Activated CD4-positive, alpha-beta T cell treated with anti-CD3 and anti-CD28 coated beads for 48 hours (primary cell): Measurements from ENCODE around the gene MFSD2B.
"Not testable (repeated sequence)": the region's sequence is repeated elsewhere in the genome, so short reads cannot be mapped to it uniquely, and the experiment has no call there.

Source experiments
- DNase-seq: peaks from one replicate; pipeline ENCODE4 v3.0.0-alpha.2; 2020

MFSD2B gene, protein sequence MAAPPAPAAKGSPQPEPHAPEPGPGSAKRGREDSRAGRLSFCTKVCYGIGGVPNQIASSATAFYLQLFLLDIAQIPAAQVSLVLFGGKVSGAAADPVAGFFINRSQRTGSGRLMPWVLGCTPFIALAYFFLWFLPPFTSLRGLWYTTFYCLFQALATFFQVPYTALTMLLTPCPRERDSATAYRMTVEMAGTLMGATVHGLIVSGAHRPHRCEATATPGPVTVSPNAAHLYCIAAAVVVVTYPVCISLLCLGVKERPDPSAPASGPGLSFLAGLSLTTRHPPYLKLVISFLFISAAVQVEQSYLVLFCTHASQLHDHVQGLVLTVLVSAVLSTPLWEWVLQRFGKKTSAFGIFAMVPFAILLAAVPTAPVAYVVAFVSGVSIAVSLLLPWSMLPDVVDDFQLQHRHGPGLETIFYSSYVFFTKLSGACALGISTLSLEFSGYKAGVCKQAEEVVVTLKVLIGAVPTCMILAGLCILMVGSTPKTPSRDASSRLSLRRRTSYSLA

DNA sequence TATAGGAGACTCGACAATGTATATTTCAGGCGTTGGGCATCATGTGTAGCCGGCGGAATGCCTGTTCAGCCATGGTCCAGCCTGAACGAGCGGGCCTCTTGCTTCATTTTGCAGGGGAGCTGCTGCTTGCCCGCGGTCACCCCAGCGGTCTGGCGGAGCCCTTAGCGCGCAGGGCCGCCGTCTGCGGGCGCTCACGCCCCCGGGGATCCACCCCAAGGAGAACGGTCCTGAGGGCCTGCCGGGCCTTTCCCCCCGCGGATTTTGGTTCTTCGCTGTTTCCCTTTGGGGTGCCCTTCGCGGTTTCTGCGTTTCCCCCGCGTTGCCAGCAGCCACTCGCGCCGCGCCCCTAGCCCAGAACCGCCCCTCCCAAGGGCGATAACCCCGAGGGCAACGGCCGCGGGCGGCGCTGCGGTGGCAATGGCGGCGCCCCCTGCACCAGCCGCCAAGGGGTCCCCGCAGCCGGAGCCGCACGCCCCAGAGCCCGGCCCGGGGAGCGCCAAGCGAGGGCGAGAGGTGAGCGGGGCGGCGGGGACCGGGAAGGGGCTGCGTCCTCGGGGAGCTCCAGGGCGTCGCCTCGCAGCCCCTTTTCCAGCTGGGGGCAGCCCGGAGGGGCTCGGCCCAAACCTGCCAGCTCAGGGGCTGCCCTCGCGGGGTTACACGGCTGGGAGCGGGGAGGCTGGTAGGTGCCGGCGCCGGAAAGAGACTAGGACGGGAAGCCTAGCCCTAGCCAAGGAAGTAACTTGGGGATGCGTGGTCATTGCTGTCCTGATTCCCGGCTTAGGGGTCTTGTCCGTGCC is at the start of gene MFSD2B:
TSS of gene MFSD2B (plus strand) at position 406 of the 797 bp plus-strand sequence. CDS start at position 418, 12 bp downstream.
- DNase-seq = no peak

DNA sequence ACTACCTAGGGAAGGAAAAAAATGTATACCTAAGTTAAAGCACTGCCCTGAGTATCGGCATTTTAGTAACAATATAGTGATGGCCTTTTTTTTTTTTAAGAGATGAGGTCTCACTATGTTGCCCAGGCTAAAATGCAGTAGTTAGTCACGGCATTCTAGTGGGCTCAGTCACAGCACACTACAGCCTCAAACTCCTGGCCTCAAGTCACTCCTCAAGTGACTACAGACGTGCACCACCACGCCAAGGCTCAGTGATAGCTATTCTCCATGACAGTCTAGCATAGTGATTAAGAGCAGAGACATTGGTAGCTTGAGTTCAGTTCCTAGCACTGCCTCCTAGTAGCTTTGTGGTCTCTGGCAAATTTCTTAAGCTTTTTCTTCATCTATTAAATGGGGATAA is 42.0 kb upstream of the MFSD2B start:
- no peak for DNase-seq

DNA sequence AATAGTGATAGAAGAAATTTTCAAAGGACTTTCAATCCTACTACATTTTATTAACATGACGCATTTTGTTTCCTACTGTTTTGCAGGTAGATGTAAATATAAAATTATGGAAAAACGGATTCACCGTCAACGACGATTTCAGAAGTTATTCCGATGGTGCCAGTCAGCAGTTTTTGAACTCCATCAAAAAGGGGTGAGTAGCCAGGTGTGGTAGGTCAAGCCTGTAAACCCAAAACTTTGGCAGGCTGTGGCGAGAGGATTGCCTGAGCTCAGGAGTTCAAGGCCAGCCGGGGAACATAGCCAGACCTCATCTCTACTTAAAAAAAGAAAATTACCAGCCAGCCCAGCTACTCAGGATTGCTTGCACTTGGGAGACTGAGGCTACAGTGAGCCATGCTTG is 33.0 kb upstream of the MFSD2B start:
- DNase-seq = no peak

DNA sequence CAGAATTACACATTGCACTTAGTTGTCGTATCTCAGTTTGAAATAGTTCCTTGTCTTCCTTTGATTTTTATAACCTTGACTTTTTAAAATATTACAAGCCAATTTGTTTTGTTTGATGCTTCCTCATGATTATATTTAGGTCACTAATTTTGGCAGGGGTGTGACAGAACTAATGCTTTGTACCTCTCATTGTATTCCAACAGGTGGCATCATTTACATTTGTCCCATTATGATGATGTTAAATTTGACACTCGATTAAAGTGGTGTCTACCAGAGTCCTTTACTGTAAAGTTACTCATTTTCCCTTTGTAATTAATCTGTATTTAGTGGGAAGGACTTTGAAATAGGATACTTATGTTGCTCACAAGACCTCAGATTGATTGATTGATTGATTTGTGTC is 21.5 kb upstream of the MFSD2B start:
- no peak for DNase-seq

DNA sequence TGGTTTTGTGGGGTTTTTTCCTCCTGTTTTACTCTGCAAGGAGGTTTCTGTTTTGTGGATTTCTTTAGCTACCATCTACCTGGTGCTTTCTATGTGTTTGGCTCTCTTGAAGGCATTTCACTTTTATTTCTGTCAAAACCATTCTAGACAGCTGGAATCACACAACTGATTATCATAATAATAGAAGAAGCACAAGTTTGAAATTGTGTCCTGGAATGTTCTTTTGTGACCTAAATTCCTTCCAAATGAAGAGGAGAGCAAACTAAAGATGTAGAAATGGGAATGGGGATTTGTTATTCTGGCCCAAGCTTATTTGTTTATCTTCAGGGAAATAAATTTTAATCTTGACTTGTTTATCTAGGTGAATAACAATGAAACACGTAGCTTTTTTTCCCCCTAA is 17.0 kb upstream of the MFSD2B start:
- DNase-seq = no peak

DNA sequence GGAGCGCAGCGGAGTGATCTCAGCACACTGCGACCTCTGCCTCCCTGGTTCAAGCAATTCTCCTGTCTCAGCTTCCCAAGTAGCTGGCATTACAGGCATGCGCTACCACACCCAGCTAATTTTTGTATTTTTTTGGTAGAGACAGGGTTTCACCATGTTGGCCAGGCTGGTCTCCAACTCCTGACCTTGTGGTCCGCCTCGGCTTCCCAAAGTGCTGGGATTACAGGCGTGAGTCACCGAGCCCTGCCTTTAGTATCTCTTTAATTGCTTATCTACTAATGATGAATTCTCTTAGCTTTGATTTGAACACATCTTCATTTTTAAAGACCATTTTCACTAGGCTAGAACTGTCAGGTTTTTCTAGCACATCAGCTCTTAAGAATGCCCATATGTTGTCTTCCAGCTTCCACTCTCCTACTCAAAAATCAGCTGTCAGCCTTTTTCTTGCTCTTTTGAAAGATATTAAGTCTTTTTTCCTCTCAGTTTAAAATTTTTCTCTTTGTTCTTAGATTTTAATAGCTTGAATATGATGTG is 16.1 kb upstream of the MFSD2B start:
- no peak for DNase-seq

DNA sequence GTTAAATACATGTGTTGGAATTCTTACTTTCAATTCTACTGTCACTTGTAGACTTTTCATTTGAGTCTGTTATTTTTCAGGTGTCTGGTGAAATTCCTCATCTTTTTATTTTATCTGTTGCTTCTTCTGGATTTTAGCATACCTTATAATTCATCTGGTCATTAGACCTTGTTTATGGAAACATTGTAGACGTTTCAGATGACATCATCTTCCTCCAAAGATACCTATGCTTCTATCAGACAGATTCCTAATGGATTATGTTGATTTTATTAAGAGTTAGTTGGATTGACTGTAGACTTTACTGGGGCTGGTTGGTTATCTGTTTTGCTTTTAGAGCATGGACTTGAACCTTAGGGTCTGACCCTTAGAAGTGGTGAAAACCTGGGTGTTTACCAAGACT is 15.3 kb upstream of the MFSD2B start:
- no peak for DNase-seq

DNA sequence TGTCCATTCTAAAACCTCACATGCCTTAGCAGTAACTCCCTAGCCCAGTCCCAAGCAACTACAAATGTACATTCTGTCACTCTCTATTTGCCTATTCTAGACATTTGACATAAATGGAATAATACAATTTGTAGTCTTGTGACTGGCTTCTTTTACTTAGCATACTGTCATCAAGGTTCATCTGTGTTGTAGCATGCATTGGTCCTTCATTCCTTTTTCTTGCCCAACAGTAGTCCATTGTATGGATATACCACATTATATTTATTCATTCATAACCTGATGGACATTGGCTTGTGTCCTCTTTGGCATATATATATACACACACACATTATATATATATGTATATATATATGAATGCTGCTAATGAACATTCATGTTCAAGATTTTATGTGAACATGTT is 2.2 kb upstream of the MFSD2B start:
- DNase-seq = no peak

DNA sequence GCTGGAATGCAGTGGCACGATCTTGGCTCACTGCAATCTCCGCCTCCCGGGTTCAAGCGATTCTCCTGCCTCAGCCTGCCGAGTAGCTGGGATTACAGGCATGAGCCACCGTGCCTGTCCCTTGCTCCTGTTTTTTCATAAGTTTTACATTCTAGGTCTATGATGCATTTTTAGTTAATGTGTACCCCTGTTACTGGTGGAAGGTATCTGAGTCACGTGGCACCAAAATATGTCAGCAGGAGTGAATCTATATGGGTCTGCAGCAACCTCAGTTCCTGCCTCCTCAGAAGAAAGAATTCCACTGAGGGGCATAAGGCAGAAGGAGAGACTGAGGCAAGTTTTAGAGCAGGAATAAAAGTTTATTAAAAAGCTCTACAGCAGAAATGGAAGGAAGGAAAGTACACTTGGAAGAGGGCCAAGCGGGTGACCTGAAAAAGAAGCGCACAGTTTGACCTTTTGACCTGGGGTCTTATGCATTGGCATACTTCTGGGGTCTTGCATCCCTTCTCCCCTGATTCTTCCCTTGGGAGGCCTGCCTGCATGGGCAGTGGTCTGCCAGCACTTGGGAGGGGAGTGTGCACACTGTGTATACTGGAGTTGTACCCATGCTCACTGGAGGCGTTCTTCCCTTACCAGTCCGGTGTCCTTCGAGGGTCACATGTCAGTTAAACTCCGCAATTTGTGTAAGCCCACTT is 1.1 kb upstream of the MFSD2B start:
- DNase-seq = no peak

DNA sequence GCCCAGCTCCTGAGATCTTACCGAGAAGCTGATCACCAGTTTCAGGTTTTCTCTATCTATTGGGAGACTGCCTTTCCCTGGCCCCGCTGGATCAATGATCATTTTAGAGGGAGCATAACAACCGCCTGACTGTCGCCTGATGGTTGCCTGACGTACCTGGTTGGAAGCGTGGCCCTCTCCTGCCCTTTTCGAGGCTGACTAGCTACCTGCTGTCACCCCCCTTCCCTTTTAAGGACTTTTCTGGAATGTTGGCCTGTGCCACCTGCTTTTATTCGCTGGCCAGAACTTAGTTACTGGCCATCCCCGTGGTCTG is 562 bp upstream of the MFSD2B start:
- no peak for DNase-seq

DNA sequence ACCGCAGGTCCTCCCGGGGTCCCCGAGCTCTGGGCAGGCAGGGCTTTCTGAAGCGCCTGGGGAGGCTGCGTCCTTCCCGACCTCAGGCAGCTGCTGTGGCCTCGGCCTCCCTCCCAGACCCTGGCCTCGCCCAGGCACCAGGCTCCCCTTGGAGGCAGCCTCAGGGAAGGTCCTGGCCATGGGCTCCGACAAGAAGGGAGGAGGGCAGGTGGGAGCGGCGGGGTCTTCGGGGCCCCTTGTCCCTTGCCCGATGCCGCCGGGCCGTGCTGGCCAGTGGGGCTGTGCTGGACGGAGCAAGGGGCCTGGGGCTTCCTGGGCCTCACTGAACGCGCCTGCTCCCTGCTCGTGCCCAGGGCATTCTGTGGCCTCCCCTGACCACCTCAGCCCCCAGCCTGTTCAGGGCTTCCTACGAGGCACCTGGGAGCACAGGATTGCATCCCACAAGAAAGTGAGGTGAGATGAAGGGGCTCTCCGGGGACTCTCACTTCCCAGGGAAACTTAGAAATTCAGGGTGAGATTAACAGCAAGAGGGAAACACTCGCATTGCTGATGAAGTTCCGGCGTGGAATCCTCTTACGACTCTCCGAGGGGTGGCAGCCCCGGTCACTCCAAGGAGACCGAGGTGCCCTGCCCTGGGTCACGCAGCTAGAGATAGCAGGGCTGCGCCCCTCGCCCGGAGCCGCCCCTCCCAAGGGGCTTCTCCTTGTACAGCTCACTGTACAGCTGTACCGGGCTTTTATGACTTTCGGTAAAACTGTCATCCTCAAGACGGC is 778 bp downstream of the MFSD2B start:
- DNase-seq = no peak

DNA sequence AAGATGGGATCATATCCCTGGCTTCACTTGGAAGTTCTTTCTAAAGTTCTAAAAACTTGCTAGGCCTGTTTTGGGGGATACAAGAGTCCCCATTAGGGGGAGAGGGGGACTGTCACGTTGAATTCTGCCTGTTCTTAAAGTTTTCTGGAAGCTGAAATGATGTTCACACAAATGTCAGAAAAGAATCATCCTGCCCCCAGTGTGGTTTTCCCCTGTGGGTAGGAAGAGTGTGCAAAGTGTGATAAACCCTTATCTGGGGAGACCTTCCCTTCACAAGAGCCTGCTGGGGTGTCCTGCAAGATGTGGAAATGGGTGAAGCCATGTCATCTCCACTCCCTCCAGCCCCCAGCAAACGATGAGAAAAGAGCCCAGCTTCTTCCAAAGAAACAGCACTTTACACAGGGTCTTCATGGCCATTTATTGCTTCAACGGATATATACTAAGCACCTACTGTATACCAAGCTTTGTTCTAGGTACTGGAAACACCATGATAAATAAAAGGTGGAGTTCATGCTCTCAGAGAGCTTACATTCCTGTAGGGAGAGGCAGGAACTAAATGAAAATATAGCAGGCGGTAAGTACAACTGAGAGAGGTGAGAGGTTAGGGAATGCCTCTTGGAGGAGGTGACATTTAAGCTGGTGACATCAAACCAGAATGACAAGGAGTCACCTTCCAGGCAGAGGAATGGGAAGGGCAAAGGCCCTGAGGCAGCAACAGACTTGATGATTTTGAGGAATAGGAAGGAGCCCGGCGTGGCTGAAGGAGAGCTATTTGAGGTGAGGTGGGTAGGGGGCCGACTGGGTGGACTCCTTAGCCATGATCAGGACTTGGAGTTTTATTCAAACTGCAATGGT is 1.6 kb downstream of the MFSD2B start:
- no peak for DNase-seq

DNA sequence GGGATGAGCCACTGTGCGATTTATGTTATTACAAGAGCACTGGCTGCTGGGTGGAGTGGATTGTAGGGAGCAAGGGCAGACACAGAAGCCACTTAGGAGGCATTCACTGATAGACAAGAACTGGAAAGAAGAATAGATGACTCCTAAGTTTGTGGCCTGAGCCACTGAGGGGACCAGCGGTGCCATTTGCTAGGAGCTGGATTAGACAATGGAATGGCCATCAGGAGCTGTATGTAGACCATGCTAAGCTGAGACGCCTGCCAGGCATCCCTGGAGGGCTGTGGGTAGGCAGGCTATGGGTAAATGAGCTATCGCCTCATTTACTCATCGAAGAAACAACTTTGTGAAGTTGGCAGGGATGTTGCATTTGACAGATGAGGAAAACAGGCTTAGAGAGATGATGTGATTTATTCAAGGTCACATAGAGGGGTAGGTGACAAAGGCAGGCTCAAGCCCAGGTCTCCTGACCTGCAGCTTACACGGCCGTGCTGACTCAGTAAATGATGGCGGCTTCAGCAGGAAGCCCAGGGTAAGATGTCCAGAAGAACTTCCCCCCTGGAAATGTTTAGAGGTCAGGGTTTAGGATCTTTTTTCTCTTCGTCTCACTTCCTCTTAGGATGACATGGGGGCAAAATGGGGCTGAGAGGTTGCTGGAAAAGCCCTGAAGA is 2.8 kb downstream of the MFSD2B start:
- no peak for DNase-seq

DNA sequence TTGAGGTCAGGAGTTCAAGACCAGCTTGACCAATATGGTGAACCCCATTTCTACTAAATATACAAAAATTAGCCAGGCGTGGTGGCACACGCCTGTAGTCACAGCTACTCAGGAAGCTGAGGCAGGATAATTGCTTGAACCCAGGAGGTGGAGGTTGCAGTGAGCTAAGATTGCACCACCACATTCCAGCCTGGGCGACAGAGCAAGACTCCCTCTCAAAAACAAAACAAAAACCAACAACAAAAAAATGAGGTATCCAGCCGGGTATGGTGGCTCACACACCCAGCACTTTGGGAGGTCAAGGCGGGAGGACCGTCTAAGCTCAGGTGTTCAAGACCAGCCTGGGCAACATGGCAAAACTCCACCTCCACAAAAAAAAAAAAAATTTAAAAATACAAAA is 5.0 kb downstream of the MFSD2B start:
- DNase-seq = not testable (repeated sequence)

DNA sequence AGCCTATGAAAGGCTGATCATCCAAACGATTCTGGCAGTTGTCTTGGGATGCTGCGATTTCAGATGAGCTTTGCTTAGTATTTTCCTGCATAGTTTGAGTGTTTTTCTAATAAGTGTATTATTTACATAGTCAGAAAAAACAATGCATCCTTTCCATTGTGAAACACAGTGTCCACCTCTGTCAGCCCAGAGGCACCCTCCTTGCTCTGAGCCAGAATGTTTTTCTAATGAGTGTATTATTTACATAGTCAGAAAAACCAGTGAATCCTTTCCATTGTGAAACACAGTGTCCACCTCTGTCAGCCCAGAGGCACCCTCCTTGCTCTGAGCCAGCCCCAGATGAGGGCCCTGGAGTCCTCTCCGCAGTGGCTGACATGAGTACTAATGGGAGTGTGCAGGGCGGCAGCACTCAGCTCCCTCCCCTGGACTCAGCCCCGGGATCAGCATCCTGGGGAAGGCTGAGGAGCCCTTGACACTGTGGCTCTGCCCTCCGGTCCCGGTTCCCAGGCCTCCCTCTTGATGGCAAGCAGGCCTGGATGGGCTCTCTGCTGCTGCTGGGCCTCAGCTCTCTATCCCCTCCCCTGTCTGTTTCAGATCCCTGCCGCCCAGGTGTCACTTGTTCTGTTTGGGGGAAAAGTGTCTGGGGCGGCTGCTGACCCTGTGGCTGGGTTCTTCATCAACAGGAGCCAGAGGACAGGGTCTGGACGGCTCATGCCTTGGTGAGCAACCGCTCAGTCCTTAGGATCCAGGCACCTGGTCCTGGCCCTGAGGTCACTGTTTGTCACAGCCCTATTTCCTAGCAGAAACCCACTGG is 5.9 kb downstream of the MFSD2B start:
- DNase-seq = no peak

DNA sequence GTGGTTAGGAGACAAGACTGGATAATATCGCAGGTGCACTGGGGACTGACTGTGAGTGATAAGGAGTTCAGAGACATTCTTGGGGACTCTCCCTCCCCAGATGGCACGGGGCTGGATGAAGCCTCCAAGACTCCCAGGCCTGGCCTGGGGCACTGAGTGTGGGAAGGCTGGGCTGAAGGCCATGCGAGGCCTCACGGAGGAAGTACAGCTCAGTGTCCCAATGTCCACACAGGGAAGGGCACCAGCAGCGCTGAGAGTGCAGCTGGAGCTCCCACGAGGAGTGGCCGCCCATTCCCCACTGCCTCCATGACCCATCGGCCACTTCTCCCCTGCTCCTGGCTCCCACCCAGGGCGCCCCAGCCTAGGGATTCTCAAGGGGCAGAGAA is 6.5 kb downstream of the MFSD2B start:
- no peak for DNase-seq

DNA sequence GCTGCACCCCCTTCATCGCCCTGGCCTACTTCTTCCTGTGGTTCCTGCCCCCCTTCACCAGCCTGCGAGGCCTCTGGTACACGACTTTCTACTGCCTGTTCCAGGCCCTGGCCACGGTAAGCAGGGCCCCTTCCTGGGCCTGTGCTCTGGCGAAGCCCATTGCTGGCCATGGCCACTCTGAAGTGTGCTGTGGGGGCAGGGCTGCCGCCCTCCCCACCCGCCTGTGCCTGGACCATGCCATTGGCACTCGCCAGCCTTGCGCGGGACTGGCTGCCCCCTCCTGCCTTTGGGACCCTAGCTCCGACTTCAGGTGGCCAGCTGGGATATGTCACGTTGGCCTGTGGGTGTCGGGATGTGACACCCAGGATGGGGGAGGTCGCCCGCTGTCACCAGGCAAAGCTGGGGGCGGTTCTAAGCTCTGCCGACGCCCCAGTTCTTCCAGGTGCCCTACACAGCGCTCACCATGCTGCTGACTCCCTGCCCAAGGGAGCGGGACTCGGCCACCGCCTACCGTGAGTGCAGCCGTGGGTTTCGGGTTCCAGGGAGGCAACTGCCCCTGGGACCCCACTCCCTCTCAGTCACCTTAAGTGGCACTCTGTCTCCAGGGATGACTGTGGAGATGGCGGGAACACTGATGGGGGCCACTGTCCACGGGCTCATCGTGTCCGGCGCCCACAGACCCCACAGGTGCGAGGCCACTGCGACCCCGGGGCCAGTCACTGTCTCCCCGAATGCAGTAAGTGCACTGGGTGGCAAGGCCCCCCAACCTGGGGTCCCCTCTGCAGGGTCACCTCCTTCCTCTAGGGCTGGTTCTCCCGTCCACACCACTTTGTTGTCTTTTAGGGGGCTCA is 7.2 kb downstream of the MFSD2B start:
- no peak for DNase-seq

DNA sequence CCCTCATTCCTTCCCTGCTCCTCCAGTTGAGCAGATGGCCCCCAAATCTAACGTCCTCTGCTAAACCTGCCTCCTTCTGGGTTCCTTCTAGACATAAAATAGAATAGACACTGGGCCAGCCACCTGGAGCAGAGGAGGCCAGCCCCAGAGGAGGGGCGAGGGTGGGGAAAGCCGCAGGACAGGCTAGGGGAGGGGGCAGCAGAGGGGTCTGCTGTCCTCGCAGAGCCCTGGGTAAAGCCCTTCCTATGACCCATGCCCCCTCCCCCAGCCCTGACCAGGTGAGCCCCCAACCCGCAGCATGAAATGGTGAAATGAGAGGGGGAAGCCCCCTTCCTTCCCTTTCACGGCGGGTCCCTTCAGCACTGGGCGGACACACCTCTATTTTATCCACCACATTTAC is 7.8 kb downstream of the MFSD2B start:
- no peak for DNase-seq

DNA sequence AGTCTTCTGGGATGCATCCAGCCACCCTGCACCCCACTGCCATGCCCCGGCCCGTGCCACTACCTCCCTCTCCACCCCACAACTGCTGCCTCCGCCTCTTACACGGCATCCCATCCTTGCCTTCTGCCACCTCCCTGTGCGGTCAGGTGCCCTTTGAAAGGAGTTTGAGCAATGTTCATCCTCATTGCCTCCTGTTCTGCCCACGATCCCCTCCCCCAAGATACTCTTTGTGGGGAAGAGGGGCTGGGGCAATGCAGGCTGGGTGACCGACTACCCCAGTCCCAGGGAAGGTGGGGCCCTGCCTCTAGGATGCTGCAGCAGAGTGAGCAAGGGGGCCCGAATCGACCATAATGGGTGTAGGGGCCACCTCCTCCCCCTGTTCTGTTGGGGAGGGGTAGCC is 8.4 kb downstream of the MFSD2B start:
- DNase-seq = no peak
